Endothelial cell of umbilical vein (primary cell): ENCODE measurements around the gene TENM4. TPM values are rescaled to one million over a fixed set of nuclear protein-coding genes. Genes with fewer than 3 reads are reported as not detected.

ENCODE experiments used
- BruUV-seq: library from RNA; stranded (reverse); fragments of 400-500 nt; replicated peaks from 2 replicates; lab custom pipeline; 2021; lab: Mats Ljungman, UMichigan
- CTCF ChIA-PET: fragments of 300-600, 350-600 bp; sonication (Branson Sonifier 250); formaldehyde crosslinking; loops from one replicate; lab custom pipeline; 2021; ENCODE audit warnings: antibody characterized with exemption, inconsistent platforms; lab: Charles Lee
- POLR2A ChIA-PET: fragments of 300-600, 350-600 bp; sonication (Branson Sonifier 250); formaldehyde crosslinking; loops from one replicate; lab custom pipeline; 2021; ENCODE audit warnings: antibody characterized with exemption, inconsistent platforms; lab: Charles Lee
- DNase-seq: peaks from one replicate; pipeline ENCODE4 v3.0.0-alpha.2; 2011; ENCODE audit warnings: low read depth, low spot score
- FAIRE-seq: peaks from 2 replicates; lab custom pipeline; 2011; peaks lifted over from hg19 to GRCh38; lab: Jason Lieb, UNC
- H2AFZ ChIP-seq: 2 replicates; pipeline ENCODE4 v1.6.0; 2012; ENCODE audit warnings: low read depth, low read length, control low read depth, inconsistent platforms
- H3K27ac ChIP-seq: 2 replicates; pipeline ENCODE4 v1.5.1; 2011; ENCODE audit warnings: low read depth, mild to moderate bottlenecking, control low read depth, low read length, moderate library complexity; ENCODE audit not compliant: insufficient read depth
- H3K27me3 ChIP-seq, 2 experiments: 2 replicates each; pipeline versions ENCODE4 v1.6.0 to v1.6.1; 2011; ENCODE audit warnings: low read length in 2 of 2, mixed read lengths in 1 of 2; ENCODE audit not compliant: control insufficient read depth in 2 of 2, insufficient read depth in 2 of 2
- H3K36me3 ChIP-seq, 2 experiments: 2 replicates in 1 of 2; 3 replicates in 1 of 2; pipeline ENCODE4 v1.5.1; 2011; ENCODE audit warnings: low read length in 2 of 2, mild to moderate bottlenecking in 1 of 2, moderate library complexity in 1 of 2; ENCODE audit not compliant: control insufficient read depth in 2 of 2, insufficient read depth in 2 of 2; ENCODE audit errors: extremely low read depth in 1 of 2
- H3K4me1 ChIP-seq: 3 replicates; pipeline ENCODE4 v1.5.1; 2011; ENCODE audit warnings: mild to moderate bottlenecking, low read length; ENCODE audit not compliant: control insufficient read depth, insufficient read depth; ENCODE audit errors: extremely low read depth
- H3K4me2 ChIP-seq: 2 replicates; pipeline ENCODE4 v1.6.1; 2011; ENCODE audit warnings: low read length, control low read depth, mixed read lengths; ENCODE audit not compliant: insufficient read depth
- H3K4me3 ChIP-seq, 3 experiments: fragments of 200-600 bp in 1 of 3; sonication (generic), shearing (Covaris generic) in 1 of 3; replicated peaks in 1 of 3; 2 replicates each; pipeline ENCODE4 v1.5.1; 2011 to 2016; ENCODE audit warnings: control low read depth in 3 of 3, low read length in 3 of 3, mild to moderate bottlenecking in 2 of 3, inconsistent platforms in 1 of 3, low read depth in 1 of 3, moderate library complexity in 1 of 3; ENCODE audit not compliant: insufficient read depth in 1 of 3
- H3K79me2 ChIP-seq: 2 replicates; pipeline ENCODE4 v1.6.0; 2012; ENCODE audit warnings: low read length, inconsistent platforms; ENCODE audit not compliant: control insufficient read depth, insufficient read depth
- H3K9ac ChIP-seq: replicated peaks from 2 replicates; pipeline ENCODE3; 2011; ENCODE audit warnings: low read length, control low read depth; ENCODE audit not compliant: insufficient read depth; ENCODE audit errors: extremely low read depth
- H3K9me1 ChIP-seq: replicated peaks from 3 replicates; pipeline ENCODE4 v1.6.0; 2011; ENCODE audit warnings: mild to moderate bottlenecking, low read length; ENCODE audit not compliant: control insufficient read depth, insufficient read depth; ENCODE audit errors: extremely low read depth
- H3K9me3 ChIP-seq: replicated peaks from 2 replicates; pipeline ENCODE4 v1.5.1; 2012; ENCODE audit warnings: low read length, inconsistent platforms; ENCODE audit not compliant: control insufficient read depth, insufficient read depth
- H4K20me1 ChIP-seq: replicated peaks from 2 replicates; pipeline ENCODE3; 2011; ENCODE audit warnings: mild to moderate bottlenecking, low read length; ENCODE audit not compliant: control insufficient read depth, insufficient read depth; ENCODE audit errors: extremely low read depth
- EZH2 ChIP-seq: IDR thresholded peaks from 2 replicates; pipeline ENCODE4 v1.6.1; 2012; ENCODE audit warnings: borderline replicate concordance, low read depth, mild to moderate bottlenecking, moderate library complexity, low read length, inconsistent platforms; ENCODE audit not compliant: severe bottlenecking
- FOS ChIP-seq: IDR thresholded peaks from 2 replicates; pipeline ENCODE4 v1.6.1; 2011; ENCODE audit warnings: mild to moderate bottlenecking, low read length, moderate library complexity, borderline replicate concordance; ENCODE audit not compliant: insufficient read depth
- GATA2 ChIP-seq: IDR thresholded peaks from 2 replicates; pipeline ENCODE4 v1.7.0; 2011; ENCODE audit warnings: low read depth, mild to moderate bottlenecking, moderate library complexity, mixed read lengths, low read length; ENCODE audit not compliant: insufficient read length, insufficient read depth
- JUN ChIP-seq: IDR thresholded peaks from 2 replicates; pipeline ENCODE4 v1.6.1; 2011; ENCODE audit warnings: borderline replicate concordance, low read depth; ENCODE audit not compliant: insufficient read length, insufficient read depth
- MYC ChIP-seq: IDR thresholded peaks from one replicate; pipeline ENCODE4 v1.6.1; 2011; ENCODE audit warnings: mild to moderate bottlenecking, low read depth, low read length
- POLR2A ChIP-seq: IDR thresholded peaks from 2 replicates; pipeline ENCODE4 v1.6.1; 2012; ENCODE audit warnings: low read depth, mild to moderate bottlenecking, control low read depth, low read length
- POLR2AphosphoS5 ChIP-seq: IDR thresholded peaks from 2 replicates; pipeline ENCODE4 v1.6.1; 2012; ENCODE audit warnings: low read depth, mild to moderate bottlenecking, control low read depth, low read length, moderate library complexity; ENCODE audit not compliant: insufficient read depth
- dilution Hi-C: fragments of 300-500 bp; cut with MboI; formaldehyde crosslinking; loops from one replicate; pipeline ENCODE4 v1.15.0; 2019; ENCODE audit warnings: low sequenced_read_pairs; ENCODE audit not compliant: extremely low pct_ligation_motif_present
- intact Hi-C: fragments of 100-400 bp; cut with micrococcal nuclease; formaldehyde crosslinking; loops from one replicate; pipeline ENCODE4 v1.10.0; 2022
- polyA plus RNA-seq, 4 experiments: library from polyadenylated mRNA; depleted of rRNA in 3 of 4; stranded (reverse) in 3 of 4; unstranded in 1 of 4; fragments of >200 nt; gene quantifications; 2 replicates each; pipeline versions ENCODE4 v1.2.1 to v1.2.3, GENCODE V29; 2011 to 2012; ENCODE audit warnings: missing spikeins in 1 of 4
- total RNA-seq: library from RNA; stranded (reverse); gene quantifications from 2 replicates; pipeline ENCODE4 v1.2.3, GENCODE V29; 2021
- TF ChIP-seq, protein P1 (sequence below): IDR thresholded peaks from 2 replicates; pipeline ENCODE4 v1.6.1; 2011; ENCODE audit not compliant: insufficient read depth, insufficient read length
- TF ChIP-seq, protein P2 (sequence below), 2 donors: IDR thresholded peaks; 1 replicate in 1 of 2; 2 replicates in 1 of 2; pipeline ENCODE4 v1.5.1; 2011; ENCODE audit warnings: low read length in 2 of 2, mild to moderate bottlenecking in 2 of 2, moderate library complexity in 2 of 2, control low read depth in 1 of 2, inconsistent platforms in 1 of 2, low read depth in 1 of 2; ENCODE audit not compliant: insufficient read depth in 1 of 2; ENCODE audit errors: extremely low read depth in 1 of 2

The TENM4 gene
- total and polyA plus RNA-seq, 2 donors (not counting 3 experiments of a cell fraction or from before 2014, with no cell fraction given) = 0.06 to 0.27 TPM

GRCh38 chr11:78996007-78996406 is 444.8 kb downstream of the TENM4 start:
- Histone ChIP-seq H3K79me2 (no peaks in the 10 kb centered on the region), H4K20me1 (no peaks in the 10 kb centered on the region), H3K9me1 (no peaks in the 10 kb centered on the region), H3K4me1 (no peaks in the 10 kb centered on the region), H3K36me3 (no peaks in the 10 kb centered on the region), H3K27me3 (peaks cover 2% of the 10 kb centered on the region in 2 experiments), H3K9me3 (no peaks in the 10 kb centered on the region), H3K4me2 (no peak overlapping the region), H3K27ac (no peak overlapping the region), H3K4me3 (no peak overlapping the region), H3K9ac (no peak overlapping the region), H2AFZ (no peak overlapping the region)
- DNase-seq (no peak), FAIRE-seq (no peak)
- dilution Hi-C loops = no loop called here
- intact Hi-C loops = no loop called here
- ChIA-PET CTCF (no interaction called here), POLR2A (no interaction called here)
- no peak for TF ChIP-seq EZH2
- TF ChIP-seq POLR2A = no peak
- no peak for TF ChIP-seq JUN
- TF ChIP-seq, protein P1, sequence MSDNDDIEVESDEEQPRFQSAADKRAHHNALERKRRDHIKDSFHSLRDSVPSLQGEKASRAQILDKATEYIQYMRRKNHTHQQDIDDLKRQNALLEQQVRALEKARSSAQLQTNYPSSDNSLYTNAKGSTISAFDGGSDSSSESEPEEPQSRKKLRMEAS = no peak
- TF ChIP-seq GATA2 = no peak
- no peak for TF ChIP-seq FOS
- TF ChIP-seq, protein P2, sequence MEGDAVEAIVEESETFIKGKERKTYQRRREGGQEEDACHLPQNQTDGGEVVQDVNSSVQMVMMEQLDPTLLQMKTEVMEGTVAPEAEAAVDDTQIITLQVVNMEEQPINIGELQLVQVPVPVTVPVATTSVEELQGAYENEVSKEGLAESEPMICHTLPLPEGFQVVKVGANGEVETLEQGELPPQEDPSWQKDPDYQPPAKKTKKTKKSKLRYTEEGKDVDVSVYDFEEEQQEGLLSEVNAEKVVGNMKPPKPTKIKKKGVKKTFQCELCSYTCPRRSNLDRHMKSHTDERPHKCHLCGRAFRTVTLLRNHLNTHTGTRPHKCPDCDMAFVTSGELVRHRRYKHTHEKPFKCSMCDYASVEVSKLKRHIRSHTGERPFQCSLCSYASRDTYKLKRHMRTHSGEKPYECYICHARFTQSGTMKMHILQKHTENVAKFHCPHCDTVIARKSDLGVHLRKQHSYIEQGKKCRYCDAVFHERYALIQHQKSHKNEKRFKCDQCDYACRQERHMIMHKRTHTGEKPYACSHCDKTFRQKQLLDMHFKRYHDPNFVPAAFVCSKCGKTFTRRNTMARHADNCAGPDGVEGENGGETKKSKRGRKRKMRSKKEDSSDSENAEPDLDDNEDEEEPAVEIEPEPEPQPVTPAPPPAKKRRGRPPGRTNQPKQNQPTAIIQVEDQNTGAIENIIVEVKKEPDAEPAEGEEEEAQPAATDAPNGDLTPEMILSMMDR (IDR thresholded peaks at IDR 0.05; ENCODE audit: extremely low read depth in 1 of 2, insufficient read depth in 1 of 2, low read depth in 1 of 2, low read length in 2 of 2) = no peak
- no peak for TF ChIP-seq POLR2AphosphoS5
- TF ChIP-seq MYC = no peak
- BruUV-seq = no TSS peak
